Fibroblast of lung (primary cell): ENCODE data around the gene AHCYL1. TPM values are rescaled to one million over a fixed set of nuclear protein-coding genes. Genes with fewer than 3 reads are reported as not detected.

Experiments used
- DNase-seq, 2 donors: peaks; one replicate each; pipeline versions ENCODE4 v3.0.0 to v3.0.0-alpha.2; 2010; ENCODE audit warnings: low read depth in 2 of 2
- H2AFZ ChIP-seq: 2 replicates; pipeline ENCODE4 v1.5.1; 2012; ENCODE audit warnings: low read length, control low read depth, inconsistent platforms
- H3K27ac ChIP-seq: 2 replicates; pipeline ENCODE4 v1.5.1; 2011; ENCODE audit warnings: low read length, control low read depth; ENCODE audit not compliant: insufficient read depth
- H3K27me3 ChIP-seq: 2 replicates; pipeline ENCODE4 v1.5.1; 2011; ENCODE audit warnings: mild to moderate bottlenecking, low read length; ENCODE audit not compliant: control insufficient read depth, insufficient read depth
- H3K36me3 ChIP-seq: 2 replicates; pipeline ENCODE4 v1.5.1; 2011; ENCODE audit warnings: low read length; ENCODE audit not compliant: control insufficient read depth, insufficient read depth
- H3K4me1 ChIP-seq: 2 replicates; pipeline ENCODE4 v1.5.1; 2011; ENCODE audit warnings: low read length; ENCODE audit not compliant: control insufficient read depth, insufficient read depth; ENCODE audit errors: extremely low read depth
- H3K4me2 ChIP-seq: 2 replicates; pipeline ENCODE4 v1.5.1; 2011; ENCODE audit warnings: low read length, control low read depth; ENCODE audit not compliant: insufficient read depth; ENCODE audit errors: extremely low read depth
- H3K4me3 ChIP-seq, 4 experiments: fragments of 200-600 bp in 1 of 4; sonication (generic) in 1 of 4; replicated peaks in 1 of 4; 2 replicates each; pipeline ENCODE4 v1.5.1; 2011 to 2016; ENCODE audit warnings: low read length in 4 of 4, low read depth in 3 of 4, mild to moderate bottlenecking in 3 of 4, control low read depth in 2 of 4, inconsistent platforms in 1 of 4, mixed read lengths in 1 of 4; ENCODE audit not compliant: insufficient read depth in 1 of 4; ENCODE audit errors: control extremely low read depth in 1 of 4
- H3K79me2 ChIP-seq: 2 replicates; pipeline ENCODE4 v1.5.1; 2012; ENCODE audit warnings: mild to moderate bottlenecking, low read length, inconsistent platforms; ENCODE audit not compliant: control insufficient read depth, insufficient read depth
- H3K9ac ChIP-seq: 2 replicates; pipeline ENCODE4 v1.5.1; 2011; ENCODE audit warnings: mild to moderate bottlenecking, low read length, control low read depth; ENCODE audit not compliant: insufficient read depth
- H3K9me3 ChIP-seq: 2 replicates; pipeline ENCODE4 v1.5.1; 2012; ENCODE audit warnings: low read depth, low read length; ENCODE audit not compliant: control insufficient read depth, insufficient read depth
- H4K20me1 ChIP-seq: 2 replicates; pipeline ENCODE4 v1.5.1; 2011; ENCODE audit warnings: low read length; ENCODE audit not compliant: control insufficient read depth, insufficient read depth; ENCODE audit errors: extremely low read depth
- CTCF ChIP-seq, 2 donors: IDR thresholded peaks in 1 of 2; conservative IDR thresholded peaks in 1 of 2; 1 replicate in 1 of 2; 2 replicates in 1 of 2; pipeline ENCODE4 v1.5.1; 2011 to 2012; ENCODE audit warnings: low read length in 2 of 2, control low read depth in 1 of 2, inconsistent platforms in 1 of 2, low read depth in 1 of 2, mild to moderate bottlenecking in 1 of 2
- EZH2 ChIP-seq: IDR thresholded peaks from 2 replicates; pipeline ENCODE4 v1.5.1; 2012; ENCODE audit warnings: low read length, control low read depth, mild to moderate bottlenecking; ENCODE audit errors: missing control alignments
- polyA plus RNA-seq, 2 donors: library from polyadenylated mRNA; depleted of rRNA in 1 of 2; stranded (reverse) in 1 of 2; unstranded in 1 of 2; fragments of >200 nt; gene quantifications; 2 replicates each; pipeline ENCODE4 v1.2.1, GENCODE V29; 2011 to 2012; ENCODE audit warnings: missing spikeins in 1 of 2
- total RNA-seq: library from RNA; depleted of rRNA; stranded (reverse); fragments of >200 nt; gene quantifications from 2 replicates; pipeline ENCODE4 v1.2.1, GENCODE V29; 2014

Gene AHCYL1
- total and polyA plus RNA-seq, 2 donors (not counting 1 experiment from before 2014, with no cell fraction given): 70.5 to 83.3 TPM

DNA sequence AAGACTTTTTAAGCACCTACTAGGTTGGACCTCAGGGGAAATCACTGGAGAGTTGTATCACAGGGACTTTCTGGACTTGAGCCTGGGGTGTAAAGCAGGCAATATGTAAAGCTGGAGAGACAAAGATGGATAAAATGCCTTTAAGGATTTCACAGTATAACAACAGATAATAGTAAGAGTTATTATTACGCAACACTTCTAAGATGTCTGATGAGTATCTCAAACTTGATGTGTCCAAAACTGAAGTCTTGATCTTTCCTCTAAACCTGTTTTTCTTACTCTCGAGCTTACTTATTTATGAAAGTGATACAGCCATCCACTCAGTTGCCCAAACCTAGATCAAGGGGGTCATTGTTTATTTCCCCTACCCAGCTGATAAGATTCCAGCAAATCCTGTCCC lies 47.8 kb downstream of the AHCYL1 start:
- no peak overlapping the region for H3K4me2 ChIP-seq
- H3K9ac ChIP-seq: no peak overlapping the region
- H4K20me1 ChIP-seq: no peaks in the 10 kb centered on the region
- no peak overlapping the region for H3K4me3 ChIP-seq
- H3K27me3 ChIP-seq: no peaks in the 10 kb centered on the region
- peaks cover 22% of the 10 kb centered on the region for H3K79me2 ChIP-seq
- no peaks in the 10 kb centered on the region for H3K36me3 ChIP-seq
- DNase-seq: no peak
- peaks cover 2% of the 10 kb centered on the region for H3K4me1 ChIP-seq
- H2AFZ ChIP-seq: no peak overlapping the region
- TF ChIP-seq EZH2 (no peak), CTCF (conservative IDR thresholded peaks at IDR 0.05 in 1 of 2, IDR thresholded peaks at IDR 0.05 in 1 of 2; ENCODE audit: low read depth in 1 of 2, low read length in 2 of 2) (no peak)
- no peaks in the 10 kb centered on the region for H3K9me3 ChIP-seq
- H3K27ac ChIP-seq: no peak overlapping the region

DNA sequence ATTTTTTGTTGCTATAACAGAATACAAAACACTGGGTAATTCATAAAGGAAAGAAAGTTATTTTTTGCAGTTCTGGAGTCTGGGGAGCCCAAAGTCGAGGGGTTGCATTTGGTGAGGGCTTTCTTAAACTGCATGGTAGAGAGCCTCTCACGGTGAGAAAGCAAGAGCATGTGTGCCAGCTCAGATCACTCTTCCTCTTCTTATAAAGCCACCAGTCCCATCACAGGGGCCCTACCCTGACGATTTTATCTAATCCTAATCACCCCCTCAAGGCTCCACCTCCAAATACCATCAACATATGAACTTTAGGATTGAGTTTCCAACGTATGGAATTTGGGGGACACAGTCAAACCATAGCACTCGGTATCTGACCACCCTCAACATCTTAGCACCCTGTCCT lies 48.9 kb downstream of the AHCYL1 start:
- Histone ChIP-seq H3K79me2 (peaks cover 24% of the 10 kb centered on the region), H3K27me3 (no peaks in the 10 kb centered on the region), H3K4me1 (peaks cover 2% of the 10 kb centered on the region), H2AFZ (peak overlapping the region; percentile 9), H3K4me3 (no peak overlapping the region), H3K9ac (no peak overlapping the region), H4K20me1 (no peaks in the 10 kb centered on the region), H3K4me2 (no peak overlapping the region), H3K36me3 (peaks cover 3% of the 10 kb centered on the region), H3K9me3 (no peaks in the 10 kb centered on the region), H3K27ac (no peak overlapping the region)
- TF ChIP-seq EZH2 (no peak), CTCF (conservative IDR thresholded peaks at IDR 0.05 in 1 of 2, IDR thresholded peaks at IDR 0.05 in 1 of 2; ENCODE audit: low read depth in 1 of 2, low read length in 2 of 2) (no peak)
- DNase-seq: no peak

DNA sequence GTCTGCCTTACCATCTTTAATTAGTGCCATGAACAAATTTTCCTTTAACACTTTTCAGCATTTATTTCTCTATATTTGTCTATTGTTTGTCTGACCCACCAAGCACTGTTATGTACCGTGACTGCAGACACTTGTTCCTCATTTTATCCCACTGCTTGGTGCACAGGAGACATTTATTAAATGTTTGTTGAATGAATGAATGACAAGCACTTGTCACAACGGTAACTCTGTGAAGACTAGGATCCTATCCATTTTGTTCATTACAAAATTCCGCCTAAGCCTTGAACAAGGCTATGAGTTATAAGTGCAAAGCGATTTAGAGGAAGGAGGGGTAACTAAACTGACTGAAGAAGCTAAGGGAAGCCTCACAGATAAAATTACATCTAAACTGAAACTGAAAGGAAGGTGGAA lies 49.5 kb downstream of the AHCYL1 start:
- H4K20me1 ChIP-seq: no peaks in the 10 kb centered on the region
- H3K4me3 ChIP-seq: peak overlapping the region; percentile 41 to 97 (median 78)
- H3K9ac ChIP-seq: no peak overlapping the region
- no peak for TF ChIP-seq CTCF (conservative IDR thresholded peaks at IDR 0.05 in 1 of 2, IDR thresholded peaks at IDR 0.05 in 1 of 2; ENCODE audit: low read depth in 1 of 2, low read length in 2 of 2)
- no peak for TF ChIP-seq EZH2
- H3K27ac ChIP-seq: peak overlapping the region; percentile 46
- peaks cover 2% of the 10 kb centered on the region for H3K4me1 ChIP-seq
- peaks cover 4% of the 10 kb centered on the region for H3K36me3 ChIP-seq
- DNase-seq: no peak
- H3K9me3 ChIP-seq: no peaks in the 10 kb centered on the region
- no peaks in the 10 kb centered on the region for H3K27me3 ChIP-seq
- H3K4me2 ChIP-seq: peak overlapping the region; percentile 93
- peaks cover 24% of the 10 kb centered on the region for H3K79me2 ChIP-seq
- peak overlapping the region; percentile 93 for H2AFZ ChIP-seq
